HG02798 (cell line): ENCODE results near the gene HMG20A.

Experiments
- ATAC-seq: cut with Tn5 transposase; IDR thresholded peaks from one replicate; pipeline ENCODE4 v1.9.1; 2021; ENCODE audit warnings: mild to moderate bottlenecking; ENCODE audit not compliant: unreplicated experiment, poor library complexity

The HMG20A gene

GRCh38 chr15:77513226-77513625 is 92.5 kb downstream of the HMG20A start:
- ATAC-seq = no peak

GRCh38 chr15:77514641-77515402 is 94.1 kb downstream of the HMG20A start:
- ATAC-seq = no peak

GRCh38 chr15:77515613-77516012 is 94.9 kb downstream of the HMG20A start:
- no peak for ATAC-seq

DNA sequence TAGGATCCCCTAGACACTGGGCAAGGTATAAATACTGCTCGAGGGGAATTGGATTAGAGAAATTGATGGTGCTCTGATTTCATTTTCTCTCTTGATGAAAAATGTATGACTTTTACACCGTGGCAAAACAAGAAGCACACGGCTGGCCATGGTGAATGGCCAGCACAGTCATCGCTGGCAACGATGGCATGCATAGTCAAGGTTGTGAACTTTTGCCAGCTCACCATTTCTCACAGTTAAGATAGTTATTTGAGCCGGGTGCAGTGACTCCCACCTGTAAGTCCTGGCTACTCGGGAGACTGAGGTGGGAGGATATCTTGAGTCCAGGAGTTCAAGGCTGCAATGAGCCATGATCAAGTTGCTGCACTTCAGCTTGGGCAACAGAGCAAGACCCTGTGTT is 95.4 kb downstream of the HMG20A start:
- ATAC-seq = no peak

GRCh38 chr15:77516786-77517185 is 96.1 kb downstream of the HMG20A start:
- ATAC-seq = no peak

GRCh38 chr15:77517579-77517978 is 96.9 kb downstream of the HMG20A start:
- no peak for ATAC-seq

GRCh38 chr15:77518458-77518857 is 97.8 kb downstream of the HMG20A start:
- ATAC-seq = no peak

- no peak for ATAC-seq
Observed at GRCh38 chr15:77519540-77519939, 98.9 kb downstream of the HMG20A start.

DNA sequence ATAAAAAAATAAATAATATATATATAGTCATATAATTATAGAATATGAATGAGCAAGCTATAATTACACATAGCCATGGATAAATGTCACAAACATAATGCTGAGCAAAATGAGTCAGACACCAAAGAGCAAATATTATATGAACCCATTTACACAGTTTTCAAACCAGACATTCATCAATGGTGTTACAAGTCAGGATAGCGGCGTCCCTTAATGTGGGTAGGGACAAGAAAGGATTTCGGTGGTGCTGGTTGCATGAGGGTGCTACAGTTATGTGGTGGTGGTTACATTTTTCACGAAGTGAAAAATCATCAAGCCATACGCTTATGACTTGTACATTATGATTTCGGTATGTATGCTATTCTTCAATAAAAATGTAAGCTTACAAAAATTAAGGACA is 100.5 kb downstream of the HMG20A start:
- ATAC-seq = no peak

DNA sequence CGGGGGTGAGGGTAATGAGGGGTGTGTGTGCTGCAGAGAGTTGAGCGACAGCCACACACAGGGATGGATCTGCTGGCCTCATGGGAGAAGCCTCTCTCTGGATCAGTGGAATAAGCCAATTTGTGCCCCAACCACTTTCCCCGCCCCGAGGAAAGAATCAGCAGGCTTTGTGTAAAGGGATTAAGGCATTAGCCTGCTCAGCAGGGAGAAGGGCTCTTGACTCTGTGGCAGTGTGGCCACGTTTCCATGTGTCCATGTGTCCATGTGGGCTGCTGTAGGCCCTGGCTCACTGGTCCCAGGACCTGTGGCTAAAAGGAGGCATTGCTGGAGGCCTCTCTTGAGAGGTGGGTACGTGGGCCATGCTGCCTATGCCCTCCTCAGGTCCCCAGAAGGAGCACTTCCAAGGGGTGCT is 104.7 kb downstream of the HMG20A start:
- no peak for ATAC-seq

DNA sequence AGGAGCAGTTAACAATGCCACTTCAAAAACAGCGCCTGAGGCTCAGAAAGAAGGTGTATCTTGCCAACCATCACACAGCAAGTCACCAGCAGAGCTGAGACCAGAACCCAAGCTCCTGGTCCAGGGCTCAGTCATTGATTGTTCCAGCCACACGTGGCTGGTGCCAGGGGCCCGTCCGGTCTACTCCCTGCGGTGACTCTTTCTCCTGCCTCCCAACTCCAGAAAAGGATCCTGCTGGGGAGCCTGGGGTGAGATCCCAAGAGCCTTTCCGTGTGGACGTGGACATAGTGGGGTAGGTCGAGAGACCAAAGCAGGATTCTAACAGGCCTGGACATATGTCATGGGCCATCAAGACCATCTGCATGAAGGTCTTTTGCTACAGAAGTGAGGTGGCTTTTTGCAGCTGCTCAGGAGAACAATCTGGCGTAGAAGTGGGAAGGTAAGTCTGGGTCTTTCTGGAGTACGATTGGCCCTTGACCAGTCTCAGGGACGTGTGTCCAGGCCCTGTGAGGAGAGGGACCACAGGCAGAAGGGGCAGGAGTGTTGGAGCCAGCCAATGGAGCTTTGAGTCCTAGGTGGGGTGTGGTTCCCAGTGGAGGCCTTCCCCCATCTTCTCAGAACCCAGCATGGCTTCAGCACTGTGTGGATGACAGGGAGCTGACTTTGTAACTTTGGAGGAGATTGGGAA is 105.4 kb downstream of the HMG20A start:
- ATAC-seq = no peak

DNA sequence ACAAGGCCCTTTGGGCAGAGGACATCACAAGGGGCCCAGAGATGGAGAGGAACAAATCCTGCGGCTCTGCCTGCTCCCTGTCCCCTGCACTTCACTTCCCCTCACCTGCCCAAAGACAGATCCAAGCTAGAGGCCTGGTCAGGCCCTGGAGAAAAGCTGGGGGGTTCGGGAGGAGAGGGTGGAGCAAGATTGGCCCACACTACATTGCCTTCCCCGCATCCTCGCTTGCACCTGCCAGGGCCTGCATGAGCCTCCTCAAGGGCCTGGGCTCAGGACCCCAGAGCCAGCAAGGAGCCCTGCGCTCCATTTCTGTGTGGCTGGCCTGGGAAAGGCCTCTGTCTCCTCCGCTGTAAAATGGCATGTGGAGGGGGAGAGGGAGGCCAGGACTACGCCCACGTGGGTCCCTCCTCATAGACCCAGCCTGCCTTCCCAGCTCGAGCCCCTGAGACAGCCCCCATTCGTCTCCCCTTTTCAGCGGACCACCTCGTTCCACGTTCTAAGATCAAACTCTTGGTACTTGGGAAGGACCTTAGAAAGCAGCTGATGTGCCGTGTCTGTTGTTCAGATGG is 106.0 kb downstream of the HMG20A start:
- no peak for ATAC-seq

- ATAC-seq = no peak
Observed at GRCh38 chr15:77527164-77527778, 106.6 kb downstream of the HMG20A start.

DNA sequence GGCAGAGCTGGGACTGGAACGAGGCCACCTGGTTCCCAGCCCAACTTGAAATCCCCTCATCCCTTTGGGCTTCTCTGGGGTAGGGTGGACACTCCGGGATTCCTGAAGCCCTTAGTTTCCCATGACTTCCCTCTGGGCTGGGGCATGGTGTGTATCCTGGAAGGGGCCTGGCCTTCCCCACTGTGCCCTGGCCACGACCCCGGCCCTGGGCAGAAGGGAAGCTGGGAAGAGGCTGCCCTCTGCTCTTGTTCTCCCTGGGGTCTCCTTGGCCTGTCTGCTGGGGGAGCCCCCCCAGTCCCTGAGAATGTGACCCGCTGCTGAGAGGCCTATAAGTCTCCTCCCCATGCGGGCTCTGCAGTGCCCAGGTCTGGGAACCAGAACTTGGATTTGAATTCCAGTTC is 107.1 kb downstream of the HMG20A start:
- no peak for ATAC-seq

DNA sequence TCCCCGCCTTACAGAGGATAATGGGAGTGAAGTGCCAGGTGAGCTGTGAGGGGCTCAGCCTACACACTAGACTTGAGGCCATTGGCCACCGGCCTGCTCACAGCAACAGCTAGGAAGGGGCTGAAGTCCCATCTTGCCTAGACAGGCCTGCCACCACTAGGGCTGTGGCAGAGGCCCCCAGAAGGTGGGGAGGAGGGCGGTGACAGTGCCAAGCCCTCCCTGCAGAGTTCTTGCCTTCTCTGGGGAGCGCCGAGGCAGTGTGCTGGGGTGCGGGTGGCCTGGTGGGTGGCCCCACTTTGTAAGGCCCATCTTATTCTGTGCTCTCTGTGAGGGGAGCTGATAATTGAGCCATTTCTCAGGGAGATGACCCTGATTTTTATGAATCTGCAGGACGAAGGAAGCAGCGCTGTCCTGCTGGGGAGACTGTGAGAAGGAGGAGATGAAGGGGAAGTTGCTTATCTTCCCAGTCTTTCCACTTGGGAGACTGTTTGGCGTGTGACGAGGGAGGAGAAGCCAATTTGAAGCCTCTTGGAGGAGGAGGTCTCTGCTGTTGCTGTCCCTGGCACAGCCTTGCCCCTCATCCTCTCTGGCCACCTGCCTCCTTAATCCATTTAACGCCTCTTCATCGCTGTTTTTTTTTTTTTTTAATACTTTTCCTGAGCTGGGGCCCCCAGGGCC is 107.7 kb downstream of the HMG20A start:
- no peak for ATAC-seq

- no peak for ATAC-seq
Observed at GRCh38 chr15:77528968-77529319, 108.3 kb downstream of the HMG20A start.

DNA sequence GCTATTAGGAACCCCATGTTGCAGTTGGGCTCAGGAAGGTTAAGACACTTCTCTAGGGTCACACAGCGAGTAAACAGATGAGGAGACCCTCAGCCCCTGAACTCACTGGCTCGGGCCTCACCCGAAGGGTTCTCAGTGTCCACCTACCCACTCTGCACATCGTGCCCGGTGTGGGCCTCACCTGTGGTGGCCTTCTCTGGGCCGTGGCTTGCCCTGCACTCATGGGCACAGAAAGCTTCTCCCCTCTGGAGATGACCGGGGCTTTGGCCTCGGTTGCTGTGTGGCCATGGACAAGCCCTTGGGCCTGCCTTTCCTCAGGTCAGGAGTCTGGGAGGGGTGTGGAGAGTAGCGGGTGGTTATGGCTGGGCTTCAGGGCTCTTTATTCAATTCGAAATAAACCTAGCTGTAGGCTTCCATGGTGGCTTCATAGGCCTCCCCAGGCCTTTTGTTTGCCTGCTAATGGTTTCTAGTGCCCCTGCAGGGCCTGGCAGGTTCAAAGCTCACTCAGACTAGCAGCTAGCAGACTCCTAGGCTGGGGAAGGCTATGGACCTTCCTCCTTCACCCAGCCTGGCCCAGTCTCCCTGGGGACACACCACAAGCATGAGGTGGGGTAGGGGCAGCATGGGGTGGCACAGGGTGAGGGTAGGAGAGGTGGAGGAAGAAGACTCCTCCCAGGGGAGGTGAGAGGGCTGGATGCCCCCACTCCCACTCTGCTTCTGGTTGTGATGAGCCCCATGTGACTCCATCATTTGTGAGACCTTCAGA is 108.9 kb downstream of the HMG20A start:
- no peak for ATAC-seq

- ATAC-seq = no peak
Observed at GRCh38 chr15:77530576-77530975, 109.9 kb downstream of the HMG20A start.

DNA sequence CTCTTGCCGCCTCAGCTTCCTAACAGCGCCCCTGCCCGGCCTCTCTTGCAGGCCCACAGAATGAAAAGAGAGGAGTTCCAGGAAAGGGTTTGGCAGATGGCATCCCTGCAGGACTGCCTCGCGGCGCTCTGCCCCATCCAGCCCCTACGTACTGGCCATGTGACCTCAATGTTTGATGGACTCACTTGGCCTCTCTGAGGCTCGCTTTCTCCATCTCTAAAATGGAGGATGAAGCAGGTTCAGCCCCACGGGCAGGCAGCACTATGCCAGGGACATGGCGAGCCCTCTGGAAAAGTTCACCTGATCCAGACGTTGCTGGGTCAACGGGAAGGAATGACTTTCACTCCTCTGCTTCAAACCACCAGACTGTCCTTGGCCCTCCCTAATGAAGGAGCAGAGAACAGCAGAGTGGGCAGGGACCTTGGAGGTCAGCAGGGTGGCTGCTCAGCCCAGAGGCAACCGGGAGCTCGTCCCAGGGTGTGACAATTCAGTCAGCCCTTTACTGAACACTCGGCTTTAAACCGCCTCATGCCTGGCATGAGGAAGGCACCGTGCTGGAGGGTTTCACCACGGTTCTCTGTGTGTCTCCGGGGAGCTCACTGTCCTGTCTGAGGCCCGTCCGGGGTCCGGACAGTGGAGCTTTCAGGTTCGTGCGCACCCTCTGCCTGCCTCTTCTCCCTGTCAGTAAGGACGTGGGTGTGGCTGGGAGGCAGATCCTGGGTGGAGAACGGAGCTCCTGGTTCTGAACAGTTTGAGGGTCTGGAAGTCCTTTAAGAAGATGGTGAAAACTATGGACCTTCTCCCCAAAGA is 110.7 kb downstream of the HMG20A start:
- ATAC-seq = no peak
